NCI-H146 treated with DMSO at 0.1 percent for 48 hours (cell line): ENCODE measurements around the gene CMTM2.
"Not testable (repeated sequence)": the region's sequence is repeated elsewhere in the genome, so short reads cannot be mapped to it uniquely, and the experiment has no call there.

Experiments
- DNase-seq: peaks from one replicate; lab custom pipeline; 2025; ENCODE audit not compliant: unreplicated experiment; lab: John Stamatoyannopoulos, UW

CMTM2 gene

DNA sequence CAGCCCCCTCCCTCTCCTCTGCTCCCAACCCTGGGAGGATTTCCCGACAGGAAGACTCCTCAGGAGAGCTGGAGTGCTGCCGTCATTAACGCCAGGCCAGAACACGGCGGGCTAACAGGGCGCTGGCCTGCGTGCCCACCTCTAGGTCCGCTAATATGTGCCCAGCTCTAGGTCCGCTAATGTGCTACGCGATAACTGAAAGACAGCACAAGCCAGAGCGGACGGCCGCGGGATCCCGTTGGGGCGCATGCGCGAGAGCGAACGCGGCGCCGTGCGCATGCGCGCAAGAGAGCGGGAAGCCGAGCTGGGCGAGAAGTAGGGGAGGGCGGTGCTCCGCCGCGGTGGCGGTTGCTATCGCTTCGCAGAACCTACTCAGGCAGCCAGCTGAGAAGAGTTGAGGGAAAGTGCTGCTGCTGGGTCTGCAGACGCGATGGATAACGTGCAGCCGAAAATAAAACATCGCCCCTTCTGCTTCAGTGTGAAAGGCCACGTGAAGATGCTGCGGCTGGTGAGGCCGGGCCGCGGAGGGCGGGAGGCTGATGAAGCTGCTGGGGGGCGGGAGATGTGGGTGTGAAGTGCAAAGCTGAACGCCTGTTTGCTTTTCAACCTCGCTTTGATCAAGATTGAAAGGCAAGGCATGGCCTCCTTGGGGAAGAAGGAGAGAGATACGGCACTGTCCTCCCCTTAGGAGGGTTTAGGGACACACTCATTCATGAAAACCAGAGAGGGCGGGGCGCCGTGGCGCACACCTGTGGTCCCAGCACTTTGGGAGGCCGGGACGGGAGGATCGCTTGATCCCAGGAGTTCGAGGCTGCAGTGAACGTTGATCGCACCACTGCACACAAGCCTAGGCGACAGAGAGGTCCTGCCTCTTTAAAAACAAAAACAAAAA, 26.7 kb upstream of the CMTM2 start, which contains the start of gene CKLF:
CKLF (plus strand) TSS at position 291 of the 892 bp plus-strand sequence; CDS start at position 431, 140 bp downstream.
- peak; percentile 53 for DNase-seq

DNA sequence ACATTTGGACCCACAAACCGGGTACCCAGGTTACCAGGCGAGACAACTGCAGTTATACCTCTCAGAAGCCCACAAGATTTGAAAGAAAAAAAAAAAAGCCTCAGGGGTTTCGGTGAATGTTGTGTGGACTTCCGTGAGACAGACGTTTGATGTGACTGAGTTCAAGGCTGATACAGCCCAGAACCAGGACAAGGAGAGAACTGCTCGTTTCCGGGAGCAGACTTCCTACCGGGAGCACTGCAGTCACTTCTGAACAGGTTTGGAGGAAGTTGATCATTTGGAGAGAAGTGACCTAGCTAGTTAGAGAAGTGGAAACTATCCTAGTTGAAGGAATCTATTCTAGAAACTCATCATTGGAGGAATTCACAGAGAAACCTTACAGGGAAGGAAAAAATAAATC, 26.0 kb upstream of the CMTM2 start:
- DNase-seq = no peak

DNA sequence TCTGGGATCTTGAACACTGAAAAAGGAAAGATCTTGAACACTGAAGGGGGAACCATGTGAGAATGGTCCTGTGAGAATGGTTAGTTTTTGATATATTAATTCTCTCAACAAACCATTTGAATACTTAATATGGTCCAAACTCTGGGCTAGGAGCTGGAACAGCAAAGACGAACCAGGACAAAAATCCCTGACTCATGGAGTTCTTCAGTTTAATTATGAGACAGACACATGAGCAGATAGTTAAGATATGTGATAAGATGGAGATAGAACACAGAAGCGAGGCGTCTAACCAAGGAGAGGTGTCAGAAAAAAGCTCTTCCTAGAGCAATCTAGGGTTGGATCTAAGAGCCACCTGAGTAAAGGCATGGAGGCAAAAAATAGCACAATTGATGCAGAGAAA, 25.2 kb upstream of the CMTM2 start:
- no peak for DNase-seq

- no peak for DNase-seq
These were observed 24.8 kb upstream of the CMTM2 start for GRCh38 chr16:66554495-66554894.

DNA sequence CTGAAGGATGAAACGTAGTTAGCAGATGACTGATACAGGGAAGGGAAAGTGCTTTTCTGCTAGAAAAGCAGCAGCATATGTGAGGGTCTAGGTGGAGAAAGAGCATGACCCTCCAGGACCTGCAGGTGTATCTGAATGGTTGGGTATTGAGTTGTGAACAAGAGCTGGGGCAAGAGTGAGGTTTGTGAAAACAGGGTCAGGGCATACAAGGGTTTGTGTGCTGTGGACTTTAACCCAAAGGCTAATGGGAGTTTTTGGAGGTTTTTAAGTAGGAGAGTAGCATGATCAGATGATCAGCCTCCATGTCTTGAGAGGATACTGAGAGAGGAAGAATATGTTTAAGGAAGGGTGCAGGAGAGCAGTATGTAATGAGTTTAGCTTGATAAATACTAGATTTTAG, 19.2 kb upstream of the CMTM2 start:
- no peak for DNase-seq

DNA sequence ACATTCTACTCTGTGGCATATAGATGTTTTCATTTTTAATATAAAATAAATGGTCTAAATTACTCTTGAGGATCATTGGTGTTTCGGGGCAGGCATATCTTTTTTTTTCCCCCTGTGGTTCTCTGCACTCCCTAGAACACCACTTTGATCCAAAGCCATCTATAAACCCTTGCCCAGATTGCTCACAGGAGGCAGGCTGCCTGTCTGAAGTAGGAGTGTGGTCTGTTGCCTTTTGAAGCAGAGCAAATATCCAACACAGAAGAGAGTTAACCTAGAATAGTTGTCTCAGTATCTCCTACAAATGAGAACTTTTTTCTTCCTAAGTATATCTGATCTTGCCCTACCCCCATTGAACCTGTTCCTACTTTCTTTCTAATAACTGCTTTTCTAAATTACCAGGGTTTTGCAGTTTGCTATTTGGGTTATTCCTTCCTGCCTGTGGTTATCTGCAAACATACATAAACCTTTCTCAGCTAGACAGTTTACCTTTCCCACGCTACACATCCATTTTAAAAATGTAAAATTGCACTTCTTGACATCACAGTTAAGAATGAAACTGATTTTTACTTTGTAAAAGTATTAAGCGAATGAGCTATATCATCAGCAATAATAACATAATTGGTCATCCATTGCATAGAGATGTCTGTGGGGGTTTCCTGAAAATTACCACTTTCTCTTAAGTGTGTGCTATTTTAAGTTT, 17.7 kb upstream of the CMTM2 start:
- no peak for DNase-seq

GRCh38 chr16:66562409-66562808, 16.9 kb upstream of the CMTM2 start:
- no peak for DNase-seq

- DNase-seq = no peak
These were observed 16.3 kb upstream of the CMTM2 start for GRCh38 chr16:66562986-66563385.

DNA sequence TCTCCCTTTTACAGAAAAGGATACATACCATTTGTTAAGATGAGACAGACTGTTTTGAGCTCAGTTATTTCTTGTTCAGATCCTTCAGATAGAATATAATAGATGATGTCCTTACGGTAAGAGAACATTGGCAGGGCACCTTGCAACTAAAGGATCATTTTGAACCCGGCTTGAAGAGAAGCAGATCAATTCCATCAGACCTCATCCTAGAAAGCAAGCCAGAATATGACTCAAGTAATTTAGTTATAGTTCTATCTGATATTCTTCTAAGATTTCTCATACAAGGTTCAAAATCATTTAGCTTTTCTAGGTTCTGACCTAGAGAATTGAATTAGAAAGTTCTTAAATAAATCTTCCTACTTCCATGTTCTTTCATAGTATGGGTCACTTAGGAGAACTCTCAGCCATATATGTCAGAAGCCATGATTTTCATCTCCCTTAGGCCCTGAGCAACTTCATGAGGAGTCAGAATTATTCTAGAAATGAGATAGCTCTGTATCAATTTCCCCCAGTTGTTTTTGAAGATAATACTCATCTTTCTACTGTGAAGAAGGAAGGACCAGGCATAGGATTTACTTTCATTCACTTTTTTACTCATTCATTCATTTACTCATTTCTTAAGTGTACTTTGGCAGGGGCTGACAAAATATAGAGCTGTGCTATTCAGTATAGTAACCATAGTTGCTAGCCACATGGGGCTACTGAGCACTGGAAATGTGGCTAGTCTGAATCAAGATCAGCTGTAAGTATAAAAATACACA, 15.5 kb upstream of the CMTM2 start:
- DNase-seq = no peak

DNA sequence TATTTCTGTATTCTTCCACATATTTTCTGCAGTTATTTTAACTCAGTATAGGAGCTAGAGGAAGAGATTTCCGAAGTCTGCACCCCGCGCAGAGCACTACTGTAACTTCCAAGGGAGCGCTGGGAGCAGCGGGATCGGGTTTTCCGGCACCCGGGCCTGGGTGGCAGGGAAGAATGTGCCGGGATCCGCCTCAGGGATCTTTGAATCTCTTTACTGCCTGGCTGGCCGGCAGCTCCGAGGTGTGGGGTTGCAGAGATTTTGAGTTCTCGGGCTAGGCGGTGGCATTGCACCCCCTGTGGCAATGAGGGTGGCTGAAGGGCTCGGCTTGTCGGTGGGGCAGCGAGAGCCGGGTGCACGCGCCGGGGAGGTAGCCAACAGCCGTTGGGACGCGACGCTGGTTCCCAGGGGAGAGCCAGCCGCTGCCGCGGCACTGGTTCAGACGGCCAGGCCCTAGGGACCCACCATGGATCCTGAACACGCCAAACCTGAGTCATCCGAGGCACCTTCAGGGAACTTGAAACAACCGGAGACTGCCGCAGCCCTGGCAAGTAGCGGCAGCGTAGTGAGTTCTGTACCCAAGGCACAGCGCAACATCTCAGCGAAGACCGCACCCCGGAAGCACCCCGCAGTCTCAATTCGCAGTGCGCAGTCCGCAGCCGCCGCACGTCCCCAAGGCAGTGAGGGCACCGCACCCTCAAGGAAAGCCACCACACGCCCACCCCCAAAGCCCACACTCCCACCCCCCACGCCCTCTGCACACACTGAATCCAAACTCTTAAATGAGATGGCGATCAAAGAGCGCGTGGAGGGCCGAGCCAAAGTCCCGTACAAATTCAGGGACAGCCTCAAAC, 13.0 kb upstream of the CMTM2 start, which contains the start of gene CMTM1:
CMTM1 (plus strand) TSS at position 389 of the 851 bp plus-strand sequence; CDS start at position 464, 75 bp downstream.
- DNase-seq = no peak

- DNase-seq = not testable (repeated sequence)
These were observed 12.0 kb upstream of the CMTM2 start for GRCh38 chr16:66567270-66567669.

- DNase-seq = no peak
These were observed 10.9 kb upstream of the CMTM2 start for GRCh38 chr16:66568355-66568754.

DNA sequence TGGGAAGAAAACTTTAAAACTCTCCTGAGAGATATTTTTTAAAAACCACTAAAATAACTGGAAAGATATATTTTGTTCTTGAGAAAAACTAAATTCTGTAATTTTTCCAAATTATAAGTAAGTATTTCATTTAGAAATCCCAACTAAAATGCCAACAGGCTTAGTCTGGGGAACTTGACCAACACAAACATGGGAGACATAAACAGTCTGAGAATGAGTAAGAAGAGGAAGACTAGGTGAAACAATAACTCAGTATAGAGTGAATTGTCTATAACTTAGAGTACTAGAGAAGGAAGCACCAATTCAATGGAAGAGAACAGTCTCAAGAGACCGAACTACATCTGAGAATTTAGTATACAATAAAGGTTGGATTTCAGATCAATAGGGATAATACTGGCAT, 10.1 kb upstream of the CMTM2 start:
- DNase-seq = no peak

- DNase-seq = no peak
These were observed 9.3 kb upstream of the CMTM2 start for GRCh38 chr16:66569827-66570405.

DNA sequence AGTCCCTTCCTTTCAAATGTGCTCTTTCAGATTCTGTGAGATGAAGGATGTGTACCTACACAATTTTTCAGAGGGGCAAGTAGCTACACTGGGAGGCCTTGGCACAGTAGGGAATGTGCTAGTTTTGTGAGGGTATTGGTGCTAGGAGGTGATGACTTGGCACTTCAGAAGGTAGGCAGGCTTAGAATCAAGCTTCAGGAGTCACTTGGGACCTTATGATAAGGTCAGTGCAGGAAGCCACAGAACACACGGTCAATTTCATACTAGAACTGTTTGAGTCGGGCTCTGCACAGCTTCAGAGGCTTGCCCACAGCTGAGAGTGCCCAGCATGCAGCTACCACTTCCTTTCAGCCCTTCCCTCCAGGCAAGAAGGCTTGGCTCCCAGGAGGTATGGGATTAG, 6.9 kb upstream of the CMTM2 start:
- DNase-seq = no peak

DNA sequence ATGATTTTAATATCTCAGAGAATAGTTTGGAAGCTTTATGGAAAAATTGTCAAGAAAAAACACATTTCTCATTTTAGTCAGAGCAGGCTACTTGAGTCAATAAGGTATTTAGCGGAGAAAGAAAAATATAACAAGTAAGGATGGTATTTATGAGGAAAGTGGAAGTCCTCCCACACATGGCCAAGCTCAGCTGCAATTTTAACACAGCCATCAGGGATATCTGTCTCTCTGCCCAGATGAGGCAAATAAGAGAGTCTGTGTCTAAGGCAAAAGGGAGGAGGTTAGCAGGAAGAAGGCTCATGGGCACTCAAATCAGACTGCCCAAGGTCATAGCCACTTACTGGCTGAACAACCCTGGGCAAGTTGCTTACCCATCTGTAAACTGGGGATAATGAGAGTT, 5.2 kb upstream of the CMTM2 start:
- DNase-seq = no peak

DNA sequence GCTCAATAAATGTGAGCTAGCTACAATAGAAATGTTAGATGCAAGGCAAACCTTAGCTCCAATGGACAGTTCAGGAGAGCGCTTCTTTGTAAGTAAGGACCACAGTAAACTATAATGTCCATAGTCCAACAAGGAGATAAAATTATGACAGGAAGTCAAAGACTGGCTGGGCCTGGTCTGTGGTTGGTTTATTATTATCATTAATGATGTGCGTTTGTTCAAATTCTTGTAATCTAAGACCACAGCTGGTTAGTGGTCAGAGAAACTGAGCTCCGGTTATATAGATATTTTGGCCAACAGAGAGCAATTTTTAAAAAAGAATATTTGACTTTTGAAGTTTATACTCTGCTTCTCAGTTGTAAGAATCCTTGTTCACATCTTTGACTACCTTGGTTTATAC, 4.7 kb upstream of the CMTM2 start:
- no peak for DNase-seq

- no peak for DNase-seq
These were observed 4.2 kb upstream of the CMTM2 start for GRCh38 chr16:66575060-66575459.

DNA sequence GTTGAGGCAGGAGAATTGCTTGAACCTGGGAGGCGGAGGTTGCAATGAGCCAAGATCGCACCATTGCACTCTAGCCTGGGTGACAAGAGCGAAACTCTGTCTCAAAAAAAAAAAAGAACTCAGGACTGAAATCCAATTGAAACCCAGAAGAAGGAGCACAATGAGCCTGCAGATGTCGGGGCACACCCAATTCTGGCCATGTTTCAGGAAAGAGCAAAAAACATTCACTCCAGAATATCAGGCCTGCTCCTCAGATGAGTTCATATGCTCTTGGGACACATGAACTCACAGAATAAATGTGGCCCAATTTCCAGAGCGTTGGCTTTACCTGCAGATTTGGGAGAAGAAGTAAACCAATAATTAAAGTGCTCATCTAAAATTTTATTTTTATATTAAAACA, 3.0 kb upstream of the CMTM2 start:
- DNase-seq = no peak

GRCh38 chr16:66580605-66581209, 1.4 kb downstream of the CMTM2 start:
- no peak for DNase-seq
